Activated CD8-positive, alpha-beta memory T cell treated with anti-CD3 and anti-CD28 coated beads for 4 hours (primary cell): Measurements from ENCODE around the gene BCL11A.

Source experiments
- DNase-seq, 2 donors: peaks; one replicate each; pipeline ENCODE4 v3.0.0-alpha.2; 2020; ENCODE audit warnings: low read depth in 2 of 2

BCL11A gene

DNA sequence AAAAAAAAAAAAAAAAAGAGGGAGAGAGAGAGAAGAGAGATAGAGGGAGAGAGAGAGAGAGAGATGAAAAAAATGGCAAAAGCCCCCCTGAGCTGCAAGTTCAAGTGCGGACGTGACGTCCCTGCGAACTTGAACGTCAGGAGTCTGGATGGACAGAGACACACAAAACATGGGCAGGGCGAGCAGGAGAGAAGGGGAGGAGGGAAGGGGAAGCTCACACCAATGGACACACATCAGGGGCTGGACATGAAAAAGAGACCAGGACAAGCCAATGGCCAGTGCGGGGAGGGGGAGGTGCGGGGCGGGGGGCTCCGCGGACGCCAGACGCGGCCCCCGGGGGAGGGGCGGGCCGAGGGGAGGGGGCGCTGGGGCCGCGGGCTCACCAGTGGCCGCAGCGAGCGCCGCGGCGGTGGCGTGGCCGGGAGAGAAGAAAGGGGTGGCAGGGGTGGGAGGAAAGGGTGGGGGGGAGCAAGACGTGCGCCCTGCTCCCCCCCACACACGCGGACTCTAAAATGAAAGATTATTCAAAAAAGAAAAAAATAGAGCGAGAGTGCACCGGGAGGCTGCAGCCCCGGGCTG, at the start of gene BCL11A:
Gene BCL11A (minus strand): TSS at position 160 of the 579 bp plus-strand sequence. CDS start 384 bp downstream, outside the sequence.
- DNase-seq: no peak

- DNase-seq: no peak
Measured at GRCh38 chr2:60602828-60603532, 49.5 kb upstream of the BCL11A start.

DNA sequence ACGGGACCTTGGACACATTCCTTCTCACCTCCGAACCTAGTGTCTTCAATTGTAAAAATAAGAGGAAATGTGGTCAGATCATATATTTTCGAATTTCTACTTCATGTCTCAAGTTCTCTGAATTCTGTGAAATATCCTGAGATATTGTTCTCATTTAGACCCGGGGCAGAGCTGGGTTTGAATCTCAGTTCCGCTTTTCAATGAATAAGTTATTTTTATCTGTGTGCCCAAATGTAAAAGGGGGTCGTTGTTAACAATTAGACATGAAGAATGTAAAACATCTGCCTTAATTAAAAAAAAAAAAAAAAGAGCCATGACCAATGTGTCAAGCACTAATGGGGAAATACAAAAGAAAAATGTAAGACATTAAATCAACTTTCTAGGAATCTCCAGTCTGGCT, 48.9 kb upstream of the BCL11A start:
- no peak for DNase-seq

DNA sequence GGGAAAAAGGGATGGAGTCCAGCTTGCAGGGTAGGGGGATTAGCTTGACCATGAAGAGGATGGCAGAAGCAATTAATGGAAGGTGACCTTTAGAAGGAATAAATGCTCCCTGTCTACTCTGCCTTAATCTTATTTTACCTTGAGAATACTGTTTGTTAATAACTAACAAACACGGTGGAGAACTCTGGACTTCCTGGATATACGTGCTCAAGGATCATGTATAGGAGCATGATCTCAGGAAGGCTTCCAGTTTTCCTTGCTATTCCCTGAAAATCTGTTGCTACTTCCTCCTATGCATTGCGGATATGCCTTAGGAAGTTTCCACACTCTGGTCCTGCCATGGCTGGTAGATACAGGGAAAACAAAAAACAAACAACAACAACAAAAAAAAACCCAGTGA, 44.8 kb upstream of the BCL11A start:
- DNase-seq: no peak

DNA sequence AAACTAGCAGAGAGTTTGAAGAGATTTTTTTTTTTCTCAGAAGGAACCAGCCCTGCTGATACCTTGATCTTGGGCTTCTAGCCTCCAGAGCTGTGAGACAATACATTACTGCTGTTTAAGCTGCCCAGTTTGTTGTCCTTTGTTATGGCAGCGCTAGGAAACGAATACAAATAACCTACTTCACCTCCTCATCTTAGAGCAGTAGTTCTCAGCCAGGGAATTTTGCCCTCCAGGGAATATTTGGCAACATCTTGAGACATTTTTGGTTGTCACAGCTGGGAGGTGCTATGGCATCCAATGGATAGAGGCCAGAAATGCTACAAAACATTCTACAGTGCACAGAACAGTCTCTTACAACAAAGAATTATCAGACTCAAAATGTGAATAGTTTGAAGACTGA, 43.9 kb upstream of the BCL11A start:
- no peak for DNase-seq

GRCh38 chr2:60596411-60596810, 43.0 kb upstream of the BCL11A start:
- no peak for DNase-seq

DNA sequence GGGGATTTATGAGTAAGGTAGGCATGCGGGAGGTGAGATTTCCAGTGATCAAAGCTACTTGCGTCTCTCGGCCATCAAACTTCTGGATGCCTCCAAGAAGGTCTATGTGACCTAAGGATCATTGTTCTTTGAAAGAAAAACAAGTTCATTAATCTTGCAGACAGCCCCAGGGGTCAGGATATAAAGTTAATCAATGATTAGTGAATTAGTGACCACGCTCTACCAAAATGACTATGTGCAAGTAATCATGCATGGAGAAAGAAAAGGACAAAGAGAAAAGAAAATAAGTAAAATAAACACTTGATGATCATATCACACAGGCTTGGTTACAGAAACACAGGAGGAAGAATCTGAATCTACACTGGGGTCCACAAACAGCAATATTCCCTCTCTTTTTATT, 42.5 kb upstream of the BCL11A start:
- DNase-seq: no peak

DNA sequence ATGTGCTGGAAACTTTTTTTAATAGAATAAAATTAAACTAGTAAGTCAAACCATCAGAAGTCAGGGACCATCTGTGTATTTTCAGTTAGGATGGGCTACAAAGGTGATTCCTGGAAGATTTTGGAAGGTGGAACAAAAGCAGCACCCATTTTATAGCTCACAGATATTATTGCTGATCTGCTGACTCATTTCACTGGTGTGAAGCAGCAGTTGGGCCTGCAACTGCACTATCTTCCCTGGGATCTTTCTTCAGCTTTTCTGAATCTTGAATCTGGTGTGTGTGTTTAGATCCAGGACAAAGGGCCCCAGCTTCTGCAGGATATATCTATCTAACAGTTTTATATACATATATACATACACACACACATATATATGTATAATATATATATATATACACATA, 35.6 kb upstream of the BCL11A start:
- DNase-seq: no peak

DNA sequence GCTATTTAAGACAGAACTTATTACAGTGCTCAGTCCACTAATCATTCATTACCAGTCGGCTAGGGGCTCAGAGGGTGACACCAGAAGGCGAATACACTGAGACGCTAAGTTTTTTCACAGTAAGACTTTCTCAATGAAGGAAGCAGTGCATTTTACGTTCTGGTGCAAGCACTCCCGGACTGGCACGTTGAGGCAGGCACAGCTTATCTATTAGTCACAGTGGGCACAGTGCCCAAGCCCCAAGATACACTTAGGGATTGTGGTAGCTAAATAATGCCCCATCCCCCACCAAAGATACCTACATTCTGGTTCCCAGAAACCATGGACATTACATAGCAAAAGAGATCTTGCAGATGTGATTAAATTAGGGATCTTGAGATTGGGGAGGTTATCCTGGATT, 32.6 kb upstream of the BCL11A start:
- DNase-seq: no peak

GRCh38 chr2:60585276-60585675, 31.8 kb upstream of the BCL11A start:
- DNase-seq: no peak

- no peak for DNase-seq
Measured at GRCh38 chr2:60583604-60584003, 30.1 kb upstream of the BCL11A start.

- DNase-seq: peak; percentile 11 to 29
Measured at GRCh38 chr2:60581433-60582282, 28.2 kb upstream of the BCL11A start.

DNA sequence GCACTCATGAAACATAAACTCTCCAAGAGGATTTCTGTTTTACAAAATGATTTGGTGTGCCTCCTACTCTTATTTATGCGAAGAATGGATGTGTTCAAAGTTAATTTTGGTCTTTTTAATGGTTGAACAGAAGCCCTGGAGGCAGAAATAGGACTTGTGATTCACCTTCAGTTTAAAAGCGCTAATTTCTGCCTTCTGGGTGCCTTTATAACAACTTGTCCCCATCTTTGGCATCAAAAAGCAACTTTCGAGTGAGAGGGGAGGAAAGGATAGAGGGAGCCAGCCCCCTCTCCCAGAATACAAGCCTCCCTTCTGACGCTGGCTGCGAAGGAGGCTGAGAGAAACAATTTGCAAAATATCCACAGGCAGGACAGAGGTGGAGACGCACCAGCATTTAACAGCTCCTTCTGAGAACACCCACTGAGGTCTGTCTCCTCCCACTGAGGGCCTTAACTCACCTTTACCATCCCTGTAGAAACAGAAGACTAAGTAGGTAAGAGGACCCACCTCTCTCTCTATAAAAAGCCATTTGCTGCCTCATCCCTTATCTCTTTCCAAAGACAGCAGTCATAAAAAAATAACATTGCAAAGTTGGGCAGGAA, 24.3 kb upstream of the BCL11A start:
- DNase-seq: no peak

DNA sequence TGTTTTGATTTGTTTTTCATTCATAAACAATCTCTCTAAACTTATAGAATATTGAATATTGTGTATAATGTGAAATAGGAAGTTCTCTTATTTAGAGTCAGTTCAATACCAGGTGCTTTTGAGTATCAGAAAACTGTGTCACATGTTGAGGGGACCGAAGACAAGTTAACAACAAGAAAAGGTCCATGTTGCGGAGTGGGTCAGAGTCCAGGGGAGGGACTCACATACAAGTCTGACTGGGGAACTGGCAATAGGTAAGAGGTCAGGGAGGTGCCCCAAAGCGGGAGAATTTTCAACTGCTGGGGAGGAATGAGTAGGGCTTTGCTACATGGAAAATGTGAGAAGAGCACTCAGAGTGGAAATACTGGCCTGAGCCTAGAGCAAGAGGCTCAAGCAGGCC, 19.8 kb upstream of the BCL11A start:
- DNase-seq: no peak

DNA sequence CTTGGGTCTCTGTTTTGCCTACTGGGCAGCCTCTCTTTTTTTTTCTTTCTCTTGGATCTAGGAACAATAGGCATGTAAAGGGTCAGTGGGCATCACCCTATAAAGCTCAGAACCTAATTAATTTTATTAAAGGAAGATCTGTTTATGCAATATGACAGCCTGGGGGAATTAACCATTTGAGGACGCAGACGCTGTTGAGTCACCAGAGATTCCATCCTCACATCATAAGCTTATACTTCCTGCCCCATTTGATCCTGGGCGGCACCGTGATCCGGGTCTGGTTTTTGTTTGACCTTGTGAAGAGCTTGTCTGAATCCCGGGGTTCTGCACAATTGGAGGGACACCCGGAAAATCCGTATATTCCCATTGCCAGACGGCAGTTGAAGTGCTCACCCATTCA, 16.8 kb upstream of the BCL11A start:
- no peak for DNase-seq

GRCh38 chr2:60569680-60570111, 16.2 kb upstream of the BCL11A start:
- DNase-seq: no peak

DNA sequence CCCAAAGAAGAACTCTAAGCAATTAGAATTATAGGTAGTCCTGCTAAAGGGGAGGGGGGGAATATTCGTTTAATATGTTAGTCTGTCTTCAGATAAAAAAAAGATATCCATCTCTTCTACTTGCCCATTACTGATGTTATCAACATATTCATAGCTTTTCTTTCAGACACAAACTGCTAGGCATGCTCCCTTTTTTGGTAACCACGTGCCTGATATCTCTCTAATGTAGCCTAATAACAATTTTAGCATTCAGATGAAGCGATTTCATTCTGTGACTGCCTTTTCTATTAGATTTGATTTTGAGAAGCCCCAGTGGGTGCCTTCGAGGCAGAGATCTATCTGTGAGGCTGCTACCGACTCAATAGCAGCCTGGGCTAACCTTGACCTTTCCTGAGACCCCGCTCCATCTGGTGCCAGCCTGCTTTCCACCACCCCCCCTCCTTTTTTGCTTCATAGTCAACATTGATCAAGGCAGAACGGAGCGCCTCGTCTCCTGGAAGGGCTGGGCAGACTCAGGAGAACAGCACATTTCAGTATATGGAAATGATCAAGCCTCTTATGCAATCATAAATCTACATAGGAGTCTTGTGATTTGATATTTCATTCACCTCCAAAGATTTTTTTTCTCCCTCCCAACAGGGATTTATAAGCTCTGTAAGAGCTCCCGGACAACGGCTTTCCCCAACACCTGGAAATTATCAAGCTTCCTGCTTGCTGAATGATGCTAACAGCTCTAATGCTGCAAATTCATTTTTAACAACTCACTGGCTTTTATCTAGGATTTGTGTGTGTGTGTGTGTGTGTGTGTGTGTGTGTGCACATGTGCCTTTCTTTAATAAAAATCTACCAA, 14.7 kb upstream of the BCL11A start:
- no peak for DNase-seq

DNA sequence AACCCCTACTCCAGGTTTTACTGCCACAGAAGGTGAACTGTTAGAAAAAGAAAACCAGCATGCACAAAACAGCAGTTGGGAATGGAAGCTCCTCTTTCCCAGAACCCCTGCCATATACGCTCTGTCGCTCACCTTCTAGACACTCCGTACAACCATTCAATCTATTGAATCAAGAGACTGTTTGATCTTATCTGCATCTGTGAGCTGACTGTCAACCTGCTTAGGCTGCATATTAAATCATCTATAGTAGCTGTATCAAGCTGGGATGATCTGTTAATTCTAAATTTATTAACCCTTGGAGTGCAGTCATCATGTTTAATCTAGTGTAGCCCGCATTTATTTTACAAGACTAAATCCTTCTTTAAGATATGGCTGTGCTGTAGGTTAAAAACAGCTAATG, 13.6 kb upstream of the BCL11A start:
- DNase-seq: no peak

- DNase-seq: no peak
Measured at GRCh38 chr2:60565472-60565871, 12.0 kb upstream of the BCL11A start.

- no peak for DNase-seq
Measured at GRCh38 chr2:60560734-60561644, 7.5 kb upstream of the BCL11A start.
